NOMO-1 (cell line): ENCODE data around the gene EHD3.
A peak's percentile ranks its signal among the peaks of the same experiment; 100 is the strongest.
"Not testable (repeated sequence)": the region's sequence is repeated elsewhere in the genome, so short reads cannot be mapped to it uniquely, and the experiment has no call there.

Experiments used
- DNase-seq, 2 experiments: peaks; one replicate each; lab custom pipeline; 2025; ENCODE audit not compliant: unreplicated experiment in 2 of 2; lab: John Stamatoyannopoulos, UW

Gene EHD3

GRCh38 chr2:31282634-31283033, 48.7 kb downstream of the EHD3 start:
- no peak for DNase-seq

DNA sequence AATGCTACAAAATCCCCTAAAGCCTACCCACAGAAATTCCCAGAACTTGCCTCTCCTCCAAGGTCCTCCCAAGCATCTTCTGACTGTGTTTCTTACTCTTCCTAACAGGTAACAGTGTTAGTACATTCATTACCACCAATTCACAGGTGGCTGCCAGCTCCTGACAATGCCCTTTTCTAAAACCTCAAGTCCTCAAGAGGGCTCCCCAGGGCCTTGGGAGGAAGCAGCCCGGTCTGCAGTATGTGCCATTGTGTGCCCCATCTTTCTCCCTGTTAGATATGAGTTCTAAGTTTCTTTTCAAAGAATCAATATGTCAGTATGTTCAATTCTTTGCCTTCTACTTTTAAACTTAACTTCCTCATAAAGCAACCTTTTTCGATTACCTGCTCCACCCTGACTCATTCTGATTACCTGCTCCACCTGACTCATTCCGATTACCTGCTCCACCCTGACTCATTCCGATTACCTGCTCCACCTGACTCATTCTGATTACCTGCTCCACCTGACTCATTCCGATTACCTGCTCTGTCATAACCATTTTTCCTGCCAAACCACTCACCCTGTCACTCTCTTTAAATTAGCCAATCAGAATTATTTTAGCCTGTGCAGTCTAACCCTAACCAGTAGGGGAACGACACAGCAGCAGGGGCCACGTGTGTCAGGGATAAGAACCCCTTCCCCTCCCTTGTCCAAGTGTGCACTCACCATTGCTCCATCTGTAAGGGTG, 49.4 kb downstream of the EHD3 start:
- not testable (repeated sequence) for DNase-seq

DNA sequence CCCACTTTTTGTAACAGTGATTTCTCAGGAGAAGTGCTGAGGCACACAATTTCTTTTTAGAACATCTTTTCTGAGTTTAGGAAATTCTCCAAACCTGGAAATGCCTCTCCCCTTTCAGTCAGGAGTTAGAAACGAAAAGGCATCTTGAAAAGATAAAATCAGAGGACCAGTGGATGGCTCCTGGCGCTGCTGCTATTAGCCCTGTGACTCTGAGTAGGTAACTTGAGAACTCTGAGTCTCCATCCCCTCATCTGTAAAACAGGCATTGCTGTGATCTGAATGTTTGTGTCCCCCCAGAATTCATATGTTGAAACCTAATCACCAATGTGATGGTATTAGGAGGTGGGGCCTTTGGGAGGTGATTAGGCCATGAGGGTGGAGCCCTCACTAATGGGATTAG, 50.2 kb downstream of the EHD3 start:
- no peak for DNase-seq

GRCh38 chr2:31286230-31286629, 52.3 kb downstream of the EHD3 start:
- DNase-seq = no peak

- DNase-seq = no peak
These were observed 53.1 kb downstream of the EHD3 start for GRCh38 chr2:31286961-31287550.

- DNase-seq = no peak
These were observed 53.7 kb downstream of the EHD3 start for GRCh38 chr2:31287654-31288053.

- no peak for DNase-seq
These were observed 60.2 kb downstream of the EHD3 start for GRCh38 chr2:31294196-31294595.

- DNase-seq = no peak
These were observed 62.8 kb downstream of the EHD3 start for GRCh38 chr2:31296641-31297287.

DNA sequence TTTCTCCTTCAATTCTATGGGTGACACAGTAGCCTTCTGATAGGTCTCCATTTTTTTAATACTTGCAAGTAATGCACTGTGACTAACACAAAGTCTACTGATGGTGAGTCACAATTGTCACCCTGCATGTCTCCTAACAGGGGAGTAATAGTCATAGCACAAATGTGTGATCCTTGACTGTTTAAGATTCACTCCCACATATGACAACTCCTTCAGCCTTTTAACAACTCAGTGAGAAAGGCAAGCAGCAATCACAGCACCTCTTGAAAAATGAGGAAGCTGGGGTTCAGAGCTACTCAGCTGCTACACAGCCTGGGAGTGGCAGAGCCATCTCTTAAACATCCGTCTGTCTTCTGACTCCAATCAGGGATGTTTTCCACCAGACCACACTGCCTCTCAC, 63.8 kb downstream of the EHD3 start:
- peak in 1 of 2 experiments; percentile 9 for DNase-seq

GRCh38 chr2:31299547-31299946, 65.6 kb downstream of the EHD3 start:
- DNase-seq = no peak

DNA sequence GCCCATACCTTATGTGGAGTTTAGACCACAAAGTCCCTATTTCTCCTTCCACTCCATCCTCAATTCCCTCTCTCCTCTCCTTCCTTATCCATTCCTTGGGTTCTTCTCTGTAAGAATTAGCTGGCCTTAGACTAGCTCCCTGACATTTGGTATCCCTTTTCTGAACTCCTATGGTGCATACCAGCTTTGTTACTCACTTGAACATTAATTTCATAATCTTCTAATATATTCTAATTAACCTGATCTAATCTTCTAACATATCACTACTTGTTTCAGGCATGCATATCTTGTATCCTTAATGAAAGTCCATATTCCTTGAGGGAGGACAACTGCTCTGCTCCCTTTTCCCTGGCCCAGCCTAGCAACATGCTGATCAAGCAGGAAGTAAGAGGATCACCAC, 66.4 kb downstream of the EHD3 start:
- DNase-seq = no peak

GRCh38 chr2:31302940-31303563, 69.1 kb downstream of the EHD3 start:
- no peak for DNase-seq

GRCh38 chr2:31304816-31305215, 70.9 kb downstream of the EHD3 start:
- no peak for DNase-seq

- DNase-seq = no peak
These were observed 78.9 kb downstream of the EHD3 start for GRCh38 chr2:31312898-31313297.

DNA sequence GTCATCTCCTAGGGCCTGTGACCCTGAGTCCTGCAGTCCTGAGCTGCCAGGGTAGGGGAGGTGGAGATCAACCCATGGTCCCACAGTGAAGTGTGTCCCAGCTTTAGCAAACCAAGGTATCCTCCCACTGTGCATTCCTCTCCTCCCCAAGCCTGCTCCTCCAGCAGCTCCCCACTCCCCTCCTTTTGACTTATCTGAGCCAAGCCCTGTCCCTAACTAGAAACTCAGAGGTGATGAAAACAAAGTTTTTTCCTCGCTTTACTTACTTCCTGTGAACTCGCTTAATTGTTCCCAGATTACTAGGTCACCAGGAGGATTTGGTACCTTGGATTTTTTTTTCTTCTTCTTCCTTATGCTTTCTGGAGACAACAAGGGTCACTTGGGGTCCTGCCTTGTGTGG, 80.8 kb downstream of the EHD3 start:
- DNase-seq = no peak

GRCh38 chr2:31317396-31317795, 83.4 kb downstream of the EHD3 start:
- no peak for DNase-seq

- DNase-seq = peak; percentile 45 to 58
These were observed 84.7 kb downstream of the EHD3 start for GRCh38 chr2:31318361-31319336.
